GM19193 (cell line): ENCODE data around the gene RFX8.

Experiments
- POLR2A ChIP-seq: IDR thresholded peaks from 4 replicates; pipeline ENCODE4 v1.6.1; 2011; ENCODE audit not compliant: insufficient read depth, insufficient read length; ENCODE audit errors: extremely low read depth

The RFX8 gene

DNA sequence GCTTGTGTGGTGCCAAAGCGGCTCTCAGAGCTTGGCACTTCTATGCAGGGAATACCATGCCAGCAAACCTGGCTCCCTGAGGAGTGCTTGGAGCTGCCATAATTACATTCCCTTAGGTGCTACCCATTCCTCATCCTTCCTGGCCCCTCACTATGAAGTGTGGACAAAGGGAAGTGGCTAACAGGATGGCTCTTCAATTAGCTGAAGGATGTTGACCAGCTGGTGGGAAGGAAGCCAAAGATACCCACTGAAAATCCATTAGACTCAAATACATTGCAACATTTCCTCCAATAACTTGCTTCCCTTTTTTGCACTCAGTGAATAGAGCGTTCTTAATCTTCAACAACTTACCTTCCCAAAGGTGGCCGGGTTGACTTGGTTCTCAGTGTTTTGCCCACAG lies 8.5 kb downstream of the RFX8 start:
- TF ChIP-seq POLR2A = no peak

GRCh38 chr2:101464841-101465240 lies 10.1 kb downstream of the RFX8 start:
- TF ChIP-seq POLR2A = no peak

GRCh38 chr2:101463911-101464641 lies 10.8 kb downstream of the RFX8 start:
- TF ChIP-seq POLR2A = no peak

GRCh38 chr2:101463421-101463820 lies 11.5 kb downstream of the RFX8 start:
- TF ChIP-seq POLR2A = no peak

DNA sequence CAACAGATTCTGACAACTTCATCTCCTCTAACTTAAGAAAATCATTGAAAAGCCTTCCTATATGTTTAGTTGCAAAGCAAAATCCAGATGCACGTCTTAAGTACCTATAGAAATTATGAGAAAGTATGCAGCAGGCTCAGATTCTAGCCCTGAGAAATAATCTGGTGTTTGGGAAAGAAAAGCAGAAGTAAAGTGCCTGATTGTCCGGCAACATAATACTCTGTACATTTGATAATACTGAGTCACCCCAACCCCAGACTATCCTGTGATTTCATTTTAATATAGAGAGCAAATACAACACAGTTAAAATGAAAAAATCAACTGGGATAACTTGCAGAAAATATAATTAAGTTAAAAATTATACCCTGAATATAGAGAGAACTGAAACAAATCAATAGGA lies 13.5 kb downstream of the RFX8 start:
- TF ChIP-seq POLR2A = no peak

DNA sequence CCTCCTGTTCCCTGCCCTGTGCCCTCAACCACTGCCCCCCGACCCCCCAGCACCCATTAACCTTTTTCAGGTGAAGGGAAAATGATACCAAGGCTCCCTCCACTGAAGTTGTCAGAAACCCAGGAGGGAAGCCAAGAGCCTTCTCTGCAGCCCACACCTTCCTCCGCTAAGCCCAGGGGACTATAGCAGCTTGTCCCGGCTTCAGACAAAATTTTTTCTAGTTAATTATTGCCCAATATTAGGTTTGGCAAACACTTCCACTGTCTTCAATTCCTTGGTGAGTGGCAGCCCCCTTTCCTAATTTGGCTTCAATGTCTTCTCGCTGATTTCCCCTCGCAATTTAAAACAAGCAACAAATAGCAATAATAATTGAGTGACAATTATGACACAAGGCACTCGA lies 23.9 kb downstream of the RFX8 start:
- TF ChIP-seq POLR2A = no peak

- no peak for TF ChIP-seq POLR2A
Measured at GRCh38 chr2:101446869-101447268, 28.0 kb downstream of the RFX8 start.

GRCh38 chr2:101442667-101443061 lies 32.2 kb downstream of the RFX8 start:
- no peak for TF ChIP-seq POLR2A

DNA sequence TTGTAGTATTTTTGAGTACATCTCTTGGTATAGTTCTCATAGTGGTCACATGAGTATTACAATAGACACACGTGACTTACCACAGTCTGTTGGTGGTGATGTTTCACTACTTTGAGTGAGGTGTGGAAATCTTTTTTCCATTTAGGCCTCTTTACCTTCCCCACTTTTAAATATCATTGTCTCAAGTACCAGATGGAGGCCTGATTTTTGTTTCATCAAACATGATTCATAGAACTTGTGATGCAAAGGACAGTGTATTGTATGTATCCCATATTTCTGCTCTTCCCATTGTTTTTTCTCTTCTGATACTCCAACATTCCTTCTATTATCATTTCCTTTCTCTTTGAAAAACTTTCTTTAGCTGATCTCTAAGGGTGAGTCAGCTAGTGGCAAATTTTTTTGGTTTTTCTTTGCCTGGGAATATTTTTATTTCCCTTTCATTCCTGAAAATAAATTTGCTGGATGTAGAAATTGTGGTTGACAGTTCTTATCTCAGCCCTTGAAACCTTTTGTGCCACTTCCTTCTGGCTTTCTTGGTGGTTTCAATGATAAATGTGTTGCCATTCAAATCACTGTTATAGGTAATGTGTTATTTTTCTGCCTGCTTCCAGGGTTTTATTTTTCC lies 32.8 kb downstream of the RFX8 start:
- no peak for TF ChIP-seq POLR2A

GRCh38 chr2:101440127-101440738 lies 34.7 kb downstream of the RFX8 start:
- no peak for TF ChIP-seq POLR2A

DNA sequence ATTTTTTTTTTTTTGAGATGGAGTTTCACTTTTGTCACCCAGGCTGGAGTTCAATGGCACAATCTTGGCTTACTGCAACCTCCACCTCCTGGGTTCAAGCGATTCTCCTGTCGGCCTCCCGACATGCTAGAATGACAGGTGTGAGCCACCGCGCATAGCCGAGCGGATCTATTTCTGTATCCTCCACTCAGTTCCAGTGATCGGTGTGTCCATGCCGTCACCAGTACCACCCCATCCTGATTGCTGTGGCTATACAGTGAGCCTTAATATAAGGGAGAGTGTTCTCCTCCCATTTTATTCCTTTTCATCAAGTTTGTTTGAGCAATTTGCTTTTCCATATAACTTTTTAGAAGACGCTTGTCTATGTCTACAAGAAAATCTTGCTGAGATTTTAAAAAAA lies 35.2 kb downstream of the RFX8 start:
- no peak for TF ChIP-seq POLR2A

- no peak for TF ChIP-seq POLR2A
Measured at GRCh38 chr2:101435001-101435862, 39.7 kb downstream of the RFX8 start.

DNA sequence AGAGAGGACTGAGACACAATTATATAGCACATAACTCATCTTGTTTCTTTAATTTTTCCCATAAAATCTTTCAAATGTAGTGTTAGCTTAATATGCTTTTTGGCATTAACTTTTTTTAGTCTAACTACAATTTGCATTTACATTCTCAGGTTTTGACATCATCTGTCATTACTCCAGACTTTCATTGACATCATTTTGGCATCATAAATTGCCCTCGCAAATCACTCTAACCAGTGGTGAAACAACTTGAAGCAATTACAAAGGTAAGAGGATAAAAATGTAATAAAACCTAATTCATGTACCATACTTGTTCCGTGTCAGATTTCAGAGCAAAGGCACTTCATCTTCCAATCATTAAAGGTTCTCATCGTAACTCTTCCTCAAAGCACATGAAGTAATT lies 41.4 kb downstream of the RFX8 start:
- no peak for TF ChIP-seq POLR2A

GRCh38 chr2:101432411-101433181 lies 42.3 kb downstream of the RFX8 start:
- TF ChIP-seq POLR2A = no peak
